ENCODE measurements around the gene AKR1C8. TPM values are rescaled to one million over a fixed set of nuclear protein-coding genes. Genes with fewer than 3 reads are reported as not detected.
"Not testable (repeated sequence)": the region's sequence is repeated elsewhere in the genome, so short reads cannot be mapped to it uniquely, and the experiment has no call there.

Gene AKR1C8
- polyA plus RNA-seq, 1 of the 3 experiments (the other 2 are of a cell fraction): not detected

DNA sequence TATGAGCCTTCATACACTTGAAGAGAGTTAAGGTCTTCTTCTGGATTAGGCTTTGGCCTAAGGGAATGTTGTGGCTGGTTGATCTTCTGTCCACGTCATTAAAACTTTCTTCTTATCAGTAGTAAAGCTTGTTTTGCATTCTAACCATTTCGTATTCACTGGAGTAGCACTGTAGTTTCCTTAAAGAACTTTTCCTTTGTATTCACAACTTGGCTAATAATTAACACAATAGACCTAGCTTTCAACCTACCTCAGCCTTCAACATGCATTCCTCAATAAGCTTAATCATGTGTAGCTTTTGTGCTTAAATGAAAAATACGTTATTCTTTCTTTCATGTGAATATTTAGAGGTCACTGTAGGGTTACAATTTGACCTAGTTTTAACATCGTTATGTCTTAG is 42.8 kb downstream of the AKR1C8 start:
- H3K4me1 ChIP-seq (ENCODE audit: control insufficient read depth in 1 of 2, insufficient read depth in 2 of 2, low read depth in 1 of 2, low read length in 1 of 2): no peaks in the 10 kb centered on the region
- no peak for TF ChIP-seq POLR2AphosphoS5 (IDR thresholded peaks at IDR 0.05; ENCODE audit: low read depth, low read length)
- TF ChIP-seq CHD2 (IDR thresholded peaks at IDR 0.05; ENCODE audit: low read length, partially characterized antibody): no peak
- no peak for TF ChIP-seq SMC3 (IDR thresholded peaks at IDR 0.05; ENCODE audit: low read depth, low read length)
- TF ChIP-seq, protein P1, sequence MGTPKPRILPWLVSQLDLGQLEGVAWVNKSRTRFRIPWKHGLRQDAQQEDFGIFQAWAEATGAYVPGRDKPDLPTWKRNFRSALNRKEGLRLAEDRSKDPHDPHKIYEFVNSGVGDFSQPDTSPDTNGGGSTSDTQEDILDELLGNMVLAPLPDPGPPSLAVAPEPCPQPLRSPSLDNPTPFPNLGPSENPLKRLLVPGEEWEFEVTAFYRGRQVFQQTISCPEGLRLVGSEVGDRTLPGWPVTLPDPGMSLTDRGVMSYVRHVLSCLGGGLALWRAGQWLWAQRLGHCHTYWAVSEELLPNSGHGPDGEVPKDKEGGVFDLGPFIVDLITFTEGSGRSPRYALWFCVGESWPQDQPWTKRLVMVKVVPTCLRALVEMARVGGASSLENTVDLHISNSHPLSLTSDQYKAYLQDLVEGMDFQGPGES (IDR thresholded peaks at IDR 0.05; ENCODE audit: low read depth, low read length): no peak
- TF ChIP-seq ELF1 (IDR thresholded peaks at IDR 0.05): no peak
- TF ChIP-seq FOSL2 (IDR thresholded peaks at IDR 0.05; ENCODE audit: borderline replicate concordance, low read depth): no peak
- TF ChIP-seq RCOR1 (IDR thresholded peaks at IDR 0.05; ENCODE audit: low read length): no peak
- POLR2A ChIA-PET: no interaction called here
- no peak overlapping the region for H3K27ac ChIP-seq (ENCODE audit: low read depth in 2 of 2, low read length in 1 of 2)
- no peaks in the 10 kb centered on the region for H3K27me3 ChIP-seq (ENCODE audit: insufficient read depth)
- H3K9ac ChIP-seq: no peak overlapping the region
- no peaks in the 10 kb centered on the region for H3K36me3 ChIP-seq (replicated peaks in 1 of 2; ENCODE audit: control insufficient read depth in 1 of 2, insufficient read depth in 2 of 2, low read length in 1 of 2)
- no peak overlapping the region for H3K4me3 ChIP-seq (ENCODE audit: low read depth in 2 of 2, low read length in 1 of 2)
- H2AFZ ChIP-seq (ENCODE audit: low read depth): no peak overlapping the region
- no peaks in the 10 kb centered on the region for H3F3A ChIP-seq (replicated peaks; ENCODE audit: insufficient read depth)
- no peaks in the 10 kb centered on the region for H3K9me2 ChIP-seq
- H4K20me1 ChIP-seq (ENCODE audit: insufficient read depth): no peaks in the 10 kb centered on the region
- no peaks in the 10 kb centered on the region for H3K9me3 ChIP-seq
- no peak overlapping the region for H3K4me2 ChIP-seq
- DNase-seq: no peak
- CTCF ChIA-PET: no interaction called here
- WGBS (ENCODE audit: low lambda C conversion rate): 19% methylated on average over 4 of the region's 4 CpGs
- H3K79me2 ChIP-seq (ENCODE audit: insufficient read depth): no peaks in the 10 kb centered on the region

GRCh38 chr10:5137699-5138098 is 47.3 kb downstream of the AKR1C8 start:
- H3K79me2 ChIP-seq (ENCODE audit: insufficient read depth); H3K4me1 ChIP-seq (ENCODE audit: control insufficient read depth in 1 of 2, insufficient read depth in 2 of 2, low read depth in 1 of 2, low read length in 1 of 2); H2AFZ ChIP-seq (ENCODE audit: low read depth); H3K27me3 ChIP-seq (ENCODE audit: insufficient read depth); H4K20me1 ChIP-seq (ENCODE audit: insufficient read depth); CTCF ChIA-PET; H3K36me3 ChIP-seq (replicated peaks in 1 of 2; ENCODE audit: control insufficient read depth in 1 of 2, insufficient read depth in 2 of 2, low read length in 1 of 2); POLR2A ChIA-PET; H3K4me3 ChIP-seq (ENCODE audit: low read depth in 2 of 2, low read length in 1 of 2); H3K9ac ChIP-seq; H3K27ac ChIP-seq (ENCODE audit: low read depth in 2 of 2, low read length in 1 of 2); H3K9me2 ChIP-seq; H3K4me2 ChIP-seq; H3K9me3 ChIP-seq; H3F3A ChIP-seq (replicated peaks; ENCODE audit: insufficient read depth); DNase-seq: not testable (repeated sequence)
- 17% methylated on average over 4 of the region's 4 CpGs for WGBS (ENCODE audit: low lambda C conversion rate)

DNA sequence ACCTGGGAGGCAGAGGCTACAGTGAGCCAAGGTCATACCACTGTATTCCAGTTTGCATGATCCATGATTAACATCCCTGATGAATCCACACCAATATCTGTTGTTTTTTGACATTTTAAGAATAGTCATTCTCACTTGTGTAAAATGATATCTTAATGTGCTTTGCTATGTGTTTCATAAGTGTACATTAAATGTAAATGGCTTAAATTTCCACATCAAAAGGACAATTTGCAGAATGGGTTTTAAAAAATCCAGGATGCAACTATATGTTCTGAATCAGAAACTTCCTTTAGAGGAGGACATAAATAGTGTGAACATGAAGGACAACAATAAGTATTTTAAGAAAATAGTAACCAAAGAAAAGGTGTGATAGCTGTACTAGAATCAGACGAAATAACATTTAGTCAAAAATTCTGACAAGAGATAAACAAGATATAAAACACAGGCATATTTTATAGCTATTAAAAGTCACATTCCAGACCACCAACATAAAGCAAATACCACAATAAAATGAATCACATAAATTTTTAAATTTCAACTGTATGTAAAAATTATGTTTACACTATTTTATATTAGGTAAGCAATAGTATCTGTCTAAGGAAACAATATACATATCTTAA is 48.4 kb downstream of the AKR1C8 start:
- Histone ChIP-seq H3F3A (replicated peaks; ENCODE audit: insufficient read depth) (no peaks in the 10 kb centered on the region), H2AFZ (ENCODE audit: low read depth) (no peak overlapping the region), H3K9ac (no peak overlapping the region), H4K20me1 (ENCODE audit: insufficient read depth) (no peaks in the 10 kb centered on the region), H3K36me3 (replicated peaks in 1 of 2; ENCODE audit: control insufficient read depth in 1 of 2, insufficient read depth in 2 of 2, low read length in 1 of 2) (no peaks in the 10 kb centered on the region), H3K27me3 (ENCODE audit: insufficient read depth) (no peaks in the 10 kb centered on the region), H3K9me3 (peaks cover 7% of the 10 kb centered on the region), H3K9me2 (no peaks in the 10 kb centered on the region), H3K79me2 (ENCODE audit: insufficient read depth) (no peaks in the 10 kb centered on the region), H3K27ac (ENCODE audit: low read depth in 2 of 2, low read length in 1 of 2) (no peak overlapping the region), H3K4me3 (ENCODE audit: low read depth in 2 of 2, low read length in 1 of 2) (no peak overlapping the region), H3K4me2 (no peak overlapping the region), H3K4me1 (ENCODE audit: control insufficient read depth in 1 of 2, insufficient read depth in 2 of 2, low read depth in 1 of 2, low read length in 1 of 2) (no peaks in the 10 kb centered on the region)
- no peak for DNase-seq
- WGBS (ENCODE audit: low lambda C conversion rate): 13% methylated on average over 1 of the region's 1 CpG
- ChIA-PET CTCF (no interaction called here), POLR2A (no interaction called here)
- TF ChIP-seq GATA2 (CRISPR knock-in tag; IDR thresholded peaks at IDR 0.05) (no peak), YY1 (IDR thresholded peaks at IDR 0.05; ENCODE audit: low read depth) (no peak), EZH2phosphoT487 (IDR thresholded peaks at IDR 0.05; ENCODE audit: borderline replicate concordance, low read depth) (no peak), PBX3 (IDR thresholded peaks at IDR 0.05) (no peak), FOSL2 (IDR thresholded peaks at IDR 0.05; ENCODE audit: borderline replicate concordance, low read depth) (no peak), EP300 (IDR thresholded peaks at IDR 0.05; ENCODE audit: borderline replicate concordance in 1 of 2, low read depth in 1 of 2, low read length in 1 of 2) (no peak), RCOR1 (IDR thresholded peaks at IDR 0.05; ENCODE audit: low read length) (no peak), RFX5 (IDR thresholded peaks at IDR 0.05; ENCODE audit: low read length) (no peak)
- TF ChIP-seq, protein P2, sequence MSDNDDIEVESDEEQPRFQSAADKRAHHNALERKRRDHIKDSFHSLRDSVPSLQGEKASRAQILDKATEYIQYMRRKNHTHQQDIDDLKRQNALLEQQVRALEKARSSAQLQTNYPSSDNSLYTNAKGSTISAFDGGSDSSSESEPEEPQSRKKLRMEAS (IDR thresholded peaks at IDR 0.05; ENCODE audit: low read depth): no peak
